Measurements from ENCODE around the gene PNLDC1.

DNA sequence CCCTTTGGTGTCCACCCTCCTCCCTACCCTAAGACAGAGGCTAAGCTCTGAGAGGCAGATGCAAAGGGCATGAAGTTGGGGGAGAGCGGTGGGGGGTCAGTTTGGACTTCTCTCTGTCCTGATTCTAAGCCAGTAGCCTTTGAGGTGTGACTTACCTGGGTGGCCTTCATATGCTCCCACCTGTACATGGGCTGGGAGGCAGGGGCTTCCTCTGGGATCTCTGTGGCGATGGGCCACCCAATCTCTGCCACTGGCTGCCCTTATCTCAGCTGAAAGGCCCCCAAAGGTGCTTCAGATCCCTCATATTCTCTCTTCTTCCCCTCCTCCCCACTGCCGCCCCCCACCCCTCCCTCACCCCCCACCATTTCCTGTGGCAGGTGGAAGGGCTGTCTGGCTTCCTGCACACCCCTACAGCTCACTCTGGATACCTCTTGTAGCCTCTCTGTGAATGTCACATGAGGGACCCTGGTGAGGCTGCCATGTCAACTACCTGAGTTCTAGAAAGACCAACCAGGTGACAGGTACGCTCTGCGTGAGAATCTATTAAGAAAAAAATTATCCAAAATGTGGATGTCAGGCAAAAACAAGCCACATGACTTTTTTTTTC lies 34.0 kb downstream of the PNLDC1 start:
- TF ChIP-seq, protein P1, sequence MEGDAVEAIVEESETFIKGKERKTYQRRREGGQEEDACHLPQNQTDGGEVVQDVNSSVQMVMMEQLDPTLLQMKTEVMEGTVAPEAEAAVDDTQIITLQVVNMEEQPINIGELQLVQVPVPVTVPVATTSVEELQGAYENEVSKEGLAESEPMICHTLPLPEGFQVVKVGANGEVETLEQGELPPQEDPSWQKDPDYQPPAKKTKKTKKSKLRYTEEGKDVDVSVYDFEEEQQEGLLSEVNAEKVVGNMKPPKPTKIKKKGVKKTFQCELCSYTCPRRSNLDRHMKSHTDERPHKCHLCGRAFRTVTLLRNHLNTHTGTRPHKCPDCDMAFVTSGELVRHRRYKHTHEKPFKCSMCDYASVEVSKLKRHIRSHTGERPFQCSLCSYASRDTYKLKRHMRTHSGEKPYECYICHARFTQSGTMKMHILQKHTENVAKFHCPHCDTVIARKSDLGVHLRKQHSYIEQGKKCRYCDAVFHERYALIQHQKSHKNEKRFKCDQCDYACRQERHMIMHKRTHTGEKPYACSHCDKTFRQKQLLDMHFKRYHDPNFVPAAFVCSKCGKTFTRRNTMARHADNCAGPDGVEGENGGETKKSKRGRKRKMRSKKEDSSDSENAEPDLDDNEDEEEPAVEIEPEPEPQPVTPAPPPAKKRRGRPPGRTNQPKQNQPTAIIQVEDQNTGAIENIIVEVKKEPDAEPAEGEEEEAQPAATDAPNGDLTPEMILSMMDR (conservative IDR thresholded peaks at IDR 0.05; ENCODE audit: low read length) = no peak
- TF ChIP-seq EZH2phosphoT487 (IDR thresholded peaks at IDR 0.05; ENCODE audit: borderline replicate concordance) = no peak

Measured in Loucy (cell line).